HG03066 (cell line): Measurements from ENCODE around the gene KRT3.

Experiments
- ATAC-seq: cut with Tn5 transposase; IDR thresholded peaks from one replicate; pipeline ENCODE4 v1.9.1; 2021; ENCODE audit warnings: low read depth; ENCODE audit not compliant: unreplicated experiment

Gene KRT3

GRCh38 chr12:52828156-52828555 is 32.2 kb upstream of the KRT3 start:
- no peak for ATAC-seq

GRCh38 chr12:52827499-52828090 is 31.7 kb upstream of the KRT3 start:
- no peak for ATAC-seq

- ATAC-seq: no peak
Observed at GRCh38 chr12:52826611-52827498, 30.9 kb upstream of the KRT3 start.

- no peak for ATAC-seq
Observed at GRCh38 chr12:52825961-52826360, 30.0 kb upstream of the KRT3 start.

- ATAC-seq: no peak
Observed at GRCh38 chr12:52824741-52825410, 29.0 kb upstream of the KRT3 start.

GRCh38 chr12:52823761-52824450 is 28.0 kb upstream of the KRT3 start:
- no peak for ATAC-seq

- no peak for ATAC-seq
Observed at GRCh38 chr12:52822771-52823510, 27.0 kb upstream of the KRT3 start.

GRCh38 chr12:52821826-52822660 is 26.1 kb upstream of the KRT3 start:
- no peak for ATAC-seq

GRCh38 chr12:52821071-52821730 is 25.3 kb upstream of the KRT3 start:
- no peak for ATAC-seq

- no peak for ATAC-seq
Observed at GRCh38 chr12:52820521-52820920, 24.6 kb upstream of the KRT3 start.

GRCh38 chr12:52819731-52820510 is 24.0 kb upstream of the KRT3 start:
- no peak for ATAC-seq

GRCh38 chr12:52818887-52819420 is 23.0 kb upstream of the KRT3 start:
- ATAC-seq: no peak

- no peak for ATAC-seq
Observed at GRCh38 chr12:52818388-52818787, 22.5 kb upstream of the KRT3 start.

GRCh38 chr12:52817699-52818238 is 21.9 kb upstream of the KRT3 start:
- no peak for ATAC-seq

GRCh38 chr12:52817003-52817698 is 21.2 kb upstream of the KRT3 start:
- no peak for ATAC-seq

GRCh38 chr12:52815676-52816588 is 20.0 kb upstream of the KRT3 start:
- ATAC-seq: no peak
